ENCODE data around the gene PRPF40A.
"Not testable (repeated sequence)": the region's sequence is repeated elsewhere in the genome, so short reads cannot be mapped to it uniquely, and the experiment has no call there.

PRPF40A gene

GRCh38 chr2:152717228-152718075 lies at the start of gene PRPF40A:
Gene PRPF40A (minus strand): TSS chr2:152717461. CDS start chr2:152717439, 22 bp downstream.
- DNase-seq, result peak; percentile 98

- DNase-seq, result no peak
These were observed 49.7 kb upstream of the PRPF40A start for GRCh38 chr2:152766928-152767327.

- DNase-seq, result no peak
These were observed 46.4 kb upstream of the PRPF40A start for GRCh38 chr2:152763651-152764050.

- DNase-seq, result not testable (repeated sequence)
These were observed 45.9 kb upstream of the PRPF40A start for GRCh38 chr2:152763208-152763607.

GRCh38 chr2:152762202-152762601 lies 44.9 kb upstream of the PRPF40A start:
- no peak for DNase-seq

- DNase-seq, result no peak
These were observed 44.0 kb upstream of the PRPF40A start for GRCh38 chr2:152761214-152761613.

GRCh38 chr2:152759290-152760072 lies 42.2 kb upstream of the PRPF40A start:
- DNase-seq, result no peak

GRCh38 chr2:152755029-152755428 lies 37.8 kb upstream of the PRPF40A start:
- DNase-seq, result no peak

- DNase-seq, result not testable (repeated sequence)
These were observed 30.5 kb upstream of the PRPF40A start for GRCh38 chr2:152747751-152748150.

- no peak for DNase-seq
These were observed 25.7 kb upstream of the PRPF40A start for GRCh38 chr2:152743002-152743401.

- DNase-seq, result peak; percentile 82
These were observed 23.6 kb upstream of the PRPF40A start for GRCh38 chr2:152740743-152741328.

GRCh38 chr2:152739705-152740104 lies 22.4 kb upstream of the PRPF40A start:
- DNase-seq, result not testable (repeated sequence)

- no peak for DNase-seq
These were observed 21.2 kb upstream of the PRPF40A start for GRCh38 chr2:152738438-152738837.

- not testable (repeated sequence) for DNase-seq
These were observed 20.2 kb upstream of the PRPF40A start for GRCh38 chr2:152737509-152737908.

- peak; percentile 22 for DNase-seq
These were observed 13.5 kb upstream of the PRPF40A start for GRCh38 chr2:152730591-152731333.

- peak; percentile 32 for DNase-seq
These were observed 12.6 kb upstream of the PRPF40A start for GRCh38 chr2:152729844-152730243.

GRCh38 chr2:152723918-152724317 lies 6.7 kb upstream of the PRPF40A start:
- DNase-seq, result no peak

GRCh38 chr2:152722639-152723038 lies 5.4 kb upstream of the PRPF40A start:
- not testable (repeated sequence) for DNase-seq

- no peak for DNase-seq
These were observed 3.5 kb upstream of the PRPF40A start for GRCh38 chr2:152720794-152721193.

- peak; percentile 88 for DNase-seq
These were observed 1.8 kb upstream of the PRPF40A start for GRCh38 chr2:152718909-152719645.

- peak; percentile 95 for DNase-seq
These were observed 1.0 kb upstream of the PRPF40A start, which contains the start of gene ARL6IP6 for GRCh38 chr2:152718076-152718908. Gene ARL6IP6 (plus strand): TSS chr2:152718620. CDS start chr2:152718625, 5 bp downstream.

Data from OCI-M1 (cell line).